GM19238 (cell line): ENCODE measurements around the gene ALOXE3.
A peak's percentile ranks its signal among the peaks of the same experiment; 100 is the strongest.

Source experiments
- DNase-seq: peaks from one replicate; pipeline ENCODE4 v3.0.0; 2011; ENCODE audit warnings: low spot score; ENCODE audit not compliant: insufficient read length

ALOXE3 gene

DNA sequence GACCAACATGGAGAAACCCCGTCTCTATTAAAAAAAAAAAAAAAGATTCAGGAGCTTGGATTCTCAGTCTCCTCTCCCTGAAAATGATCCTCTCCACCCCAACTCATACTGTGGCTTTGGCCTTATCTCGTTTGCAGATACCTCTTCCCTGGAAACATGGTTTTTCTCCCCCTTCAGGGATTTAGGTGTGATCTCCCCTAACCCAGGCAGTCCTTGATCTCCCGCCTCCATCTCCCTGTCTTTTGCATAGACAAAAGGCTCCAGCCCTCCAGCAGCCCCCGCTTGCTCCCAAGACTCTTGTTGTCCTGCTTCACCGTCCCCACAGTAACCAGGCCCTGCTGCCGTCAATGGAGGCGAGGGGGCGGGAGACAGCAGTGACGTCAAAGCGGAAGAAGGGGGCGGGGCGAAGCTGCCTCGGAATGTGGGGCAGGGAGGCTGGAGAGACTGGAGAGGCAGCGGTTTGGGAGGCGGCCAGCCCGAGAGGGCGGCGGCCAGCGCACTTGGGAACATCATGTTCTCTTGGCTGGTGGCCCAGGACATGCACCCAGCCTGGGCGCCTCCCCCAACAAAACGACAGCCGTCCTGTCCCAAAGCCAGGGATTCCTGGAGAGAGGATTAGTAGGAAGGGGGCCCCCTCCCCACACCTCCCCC lies 35.8 kb upstream of the ALOXE3 start:
- no peak for DNase-seq

DNA sequence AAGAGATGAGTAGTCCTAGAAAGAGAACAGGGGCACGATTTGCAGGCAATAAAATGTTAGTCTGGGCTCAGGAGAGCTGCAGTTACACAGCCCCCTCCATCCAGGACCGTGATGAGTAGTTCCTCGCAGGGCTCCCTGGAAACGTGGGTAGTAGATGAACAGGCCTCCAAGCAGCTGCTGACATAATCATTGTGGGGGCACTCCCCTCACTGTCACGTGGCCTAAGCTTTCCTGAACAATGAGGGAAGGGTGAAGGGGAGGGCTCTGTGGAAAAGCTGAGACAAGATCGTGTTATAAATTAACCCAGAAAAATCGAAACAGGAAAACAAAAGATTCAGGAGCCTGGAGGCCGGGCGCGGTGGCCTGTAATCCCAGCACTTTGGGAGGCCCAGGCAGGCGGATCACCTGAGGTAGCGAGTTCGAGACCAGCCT lies 35.2 kb upstream of the ALOXE3 start:
- DNase-seq, result no peak

DNA sequence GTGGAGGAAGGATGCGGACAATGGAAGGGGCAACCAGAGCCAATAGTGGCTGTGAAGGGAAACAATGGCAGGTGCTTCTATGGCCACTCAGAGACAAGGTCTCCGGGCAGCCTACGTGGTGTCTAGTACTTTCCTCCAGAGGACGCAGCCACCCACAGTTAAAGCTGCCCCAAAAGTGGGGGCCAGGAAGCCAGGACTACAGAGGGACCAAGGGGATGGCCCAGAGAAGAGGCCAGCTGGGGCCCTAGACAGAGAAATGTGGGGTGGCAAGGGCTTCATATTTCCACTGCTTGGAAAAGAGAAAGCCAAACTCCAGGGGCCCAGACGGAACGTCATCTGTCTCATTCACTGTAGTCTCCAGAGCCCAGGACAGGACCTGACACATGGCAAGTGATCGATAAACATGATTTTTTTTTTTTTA lies 34.7 kb upstream of the ALOXE3 start:
- no peak for DNase-seq

DNA sequence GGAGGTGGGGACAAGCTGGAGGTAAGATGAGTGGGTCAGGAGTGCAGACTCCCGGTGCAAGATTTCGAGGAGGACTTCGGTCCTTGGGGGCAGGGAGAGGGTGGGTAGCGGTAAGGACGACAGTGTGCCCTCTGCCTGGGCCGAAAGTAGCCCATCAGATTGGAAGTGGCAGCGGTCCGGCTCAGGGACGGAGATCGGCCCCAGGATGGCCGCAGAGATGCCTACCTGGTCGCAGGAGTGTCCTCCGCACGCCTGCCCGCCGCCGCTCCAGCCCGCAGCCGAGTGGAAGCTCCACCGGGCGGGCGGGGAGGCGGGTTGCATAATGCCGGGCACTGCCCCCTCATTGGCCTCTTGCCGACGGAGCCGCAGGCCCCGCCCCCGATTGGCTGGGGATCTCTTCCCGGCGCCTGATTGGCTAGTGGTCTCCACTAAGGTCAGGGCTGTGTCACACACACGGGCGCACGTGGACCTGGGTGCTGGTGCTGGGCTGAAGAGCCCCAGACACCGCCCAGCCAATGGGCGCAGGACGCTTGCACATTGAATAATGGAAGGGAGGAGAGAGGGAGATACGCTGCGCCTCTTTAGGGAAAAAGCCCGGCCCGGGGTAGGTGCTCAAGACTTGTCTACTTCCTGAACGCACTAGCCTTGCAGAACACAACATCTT lies 33.9 kb upstream of the ALOXE3 start, which contains the start of gene PER1:
PER1 (minus strand) TSS at position 293 of the 664 bp plus-strand sequence. CDS start 1,698 bp downstream, outside the sequence.
- peak; percentile 77 for DNase-seq

DNA sequence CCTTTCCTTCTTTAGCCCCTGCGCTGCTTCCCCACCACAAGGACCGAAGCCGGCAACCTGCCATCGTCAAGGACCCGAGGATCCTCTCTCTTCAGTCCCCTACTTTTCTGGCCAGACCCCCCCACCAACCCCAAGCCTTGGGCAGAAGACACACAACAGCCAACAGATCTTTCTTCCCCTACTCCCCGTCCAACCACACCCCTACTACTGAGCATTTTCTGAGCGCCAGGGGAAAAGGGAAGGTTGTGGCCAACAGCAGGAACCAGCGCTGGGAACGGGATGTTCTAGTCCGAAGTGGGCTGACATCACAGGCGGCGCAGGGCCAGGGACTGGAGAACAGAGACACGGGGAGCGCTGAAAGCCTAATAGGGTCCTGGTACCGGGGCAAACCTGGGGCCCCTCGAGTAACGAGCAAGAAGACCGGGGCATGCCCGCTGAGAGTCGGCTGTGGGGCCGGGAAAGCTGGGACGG lies 33.4 kb upstream of the ALOXE3 start:
- no peak for DNase-seq

DNA sequence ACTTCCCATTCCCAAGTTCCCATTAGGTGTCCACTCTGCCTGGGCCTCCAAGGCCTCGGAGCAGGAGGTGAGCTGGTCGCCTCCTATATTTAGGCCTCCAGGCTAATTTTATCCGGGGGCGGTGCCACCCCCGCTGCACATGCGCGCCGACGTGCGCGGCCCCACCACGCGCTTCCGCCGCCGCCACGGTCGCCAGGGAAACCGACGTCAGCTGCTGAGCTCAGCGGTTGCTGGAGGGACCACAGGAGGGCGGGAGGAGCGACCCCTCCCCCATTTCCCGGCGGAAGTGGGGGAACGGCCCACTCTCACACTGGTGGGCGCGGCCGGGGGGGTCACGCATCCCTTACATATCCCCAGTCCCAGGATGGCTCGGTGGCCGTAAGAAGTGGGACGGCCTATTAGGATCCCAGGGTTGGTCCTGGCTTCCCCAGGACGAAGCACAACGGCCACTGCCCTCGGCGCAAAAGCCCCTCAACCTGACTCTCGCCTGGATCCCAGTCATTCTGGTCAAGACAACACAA lies 32.9 kb upstream of the ALOXE3 start:
- peak; percentile 84 for DNase-seq

DNA sequence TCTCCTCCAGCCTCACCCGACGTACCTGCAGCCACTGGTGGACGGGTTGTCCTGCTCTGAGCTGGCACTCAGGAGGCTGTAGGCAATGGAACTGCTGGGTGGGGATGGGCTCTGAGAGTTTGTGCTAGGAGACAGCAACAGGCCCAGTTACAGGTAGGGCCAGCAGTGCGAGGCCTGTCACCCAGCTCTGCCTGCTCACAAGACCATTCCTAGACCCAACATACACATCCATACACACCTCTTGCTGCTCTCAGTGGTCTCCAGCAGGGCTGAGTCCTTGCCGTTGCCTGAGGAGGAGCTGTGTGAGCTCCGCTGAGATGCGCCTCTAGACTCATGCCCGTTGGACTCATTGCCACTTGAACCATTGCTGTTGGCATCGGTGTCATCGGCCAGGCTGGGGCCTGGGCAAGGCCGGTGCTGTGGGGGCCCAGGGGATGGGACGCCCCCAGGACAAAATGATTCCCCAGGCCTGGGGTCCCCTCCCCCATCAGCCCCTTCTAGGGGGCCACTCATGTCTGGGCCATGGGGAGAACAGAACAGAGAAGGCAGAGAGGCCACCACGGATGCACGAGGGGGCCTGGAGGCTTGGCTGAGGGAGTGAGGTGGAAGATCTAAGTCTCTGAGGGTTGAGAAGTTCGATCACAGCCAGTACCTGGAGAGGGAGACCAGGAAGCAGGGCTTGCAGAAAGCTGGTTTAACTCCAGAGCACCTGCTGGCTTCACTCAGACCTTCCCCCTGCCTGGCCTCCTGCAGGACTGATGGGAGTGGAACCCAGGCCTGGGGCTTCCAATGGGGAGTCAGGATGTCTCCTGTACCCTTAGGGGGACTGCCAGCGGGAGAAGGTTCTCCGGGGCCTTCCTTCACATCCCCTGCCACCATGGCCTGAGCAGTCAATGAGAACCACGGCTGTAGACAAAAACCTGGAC lies 32.1 kb upstream of the ALOXE3 start:
- DNase-seq, result no peak

DNA sequence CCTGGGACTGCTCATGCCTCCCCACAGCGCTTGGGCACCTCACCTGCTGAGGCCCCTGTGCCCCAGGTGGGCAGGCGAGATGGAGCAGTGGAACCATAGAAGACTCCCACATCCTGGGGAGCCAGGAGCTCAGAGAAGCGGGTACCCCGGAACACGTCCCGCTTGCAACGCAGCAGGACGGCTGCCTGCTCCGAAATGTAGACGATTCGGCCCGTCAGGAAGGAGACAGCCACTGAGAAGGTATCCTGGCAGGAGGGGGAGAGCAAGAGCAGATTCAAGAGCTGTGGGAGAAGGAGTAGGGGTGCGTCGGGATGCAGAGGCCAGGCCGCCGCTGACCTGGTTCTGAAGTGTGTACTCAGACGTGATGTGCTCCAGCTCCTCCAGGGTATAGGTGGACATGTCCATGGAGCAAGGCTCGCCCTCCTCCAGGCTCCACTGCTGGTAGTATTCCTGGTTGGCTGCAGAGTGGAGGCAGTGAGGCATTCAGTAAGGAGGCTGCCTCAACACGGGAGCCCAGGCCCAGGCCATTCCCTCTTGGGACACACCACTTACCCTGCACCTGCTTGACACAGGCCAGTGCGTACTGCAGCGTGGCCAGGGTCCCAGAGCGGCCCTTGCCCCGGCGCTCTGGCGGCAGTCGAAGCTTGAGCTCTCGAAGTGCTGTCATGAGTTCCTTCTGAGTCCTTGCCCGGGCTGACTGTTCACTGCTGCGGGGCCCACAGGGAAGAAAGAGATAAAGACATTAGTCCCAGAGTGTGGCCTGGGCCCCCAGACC lies 31.3 kb upstream of the ALOXE3 start:
- no peak for DNase-seq

DNA sequence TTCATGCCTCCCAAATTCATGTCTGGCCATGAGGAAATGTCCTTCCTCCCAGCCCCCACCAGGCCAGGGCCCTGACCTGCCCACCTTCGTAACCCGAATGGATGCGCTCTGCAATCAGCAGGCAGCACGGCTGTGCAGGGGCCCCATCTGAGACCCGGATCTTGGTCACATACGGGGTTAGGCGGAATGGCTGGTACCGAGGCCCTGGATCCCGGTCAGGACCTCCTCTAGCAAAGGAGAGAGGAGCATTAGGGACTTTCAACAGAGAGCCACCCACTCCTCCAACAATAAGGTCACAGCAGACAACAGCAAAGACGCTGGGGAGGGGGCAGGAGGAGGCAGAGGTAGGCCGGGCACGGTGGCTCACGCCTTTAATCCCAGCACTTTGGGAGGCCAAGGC lies 30.2 kb upstream of the ALOXE3 start:
- DNase-seq, result no peak

DNA sequence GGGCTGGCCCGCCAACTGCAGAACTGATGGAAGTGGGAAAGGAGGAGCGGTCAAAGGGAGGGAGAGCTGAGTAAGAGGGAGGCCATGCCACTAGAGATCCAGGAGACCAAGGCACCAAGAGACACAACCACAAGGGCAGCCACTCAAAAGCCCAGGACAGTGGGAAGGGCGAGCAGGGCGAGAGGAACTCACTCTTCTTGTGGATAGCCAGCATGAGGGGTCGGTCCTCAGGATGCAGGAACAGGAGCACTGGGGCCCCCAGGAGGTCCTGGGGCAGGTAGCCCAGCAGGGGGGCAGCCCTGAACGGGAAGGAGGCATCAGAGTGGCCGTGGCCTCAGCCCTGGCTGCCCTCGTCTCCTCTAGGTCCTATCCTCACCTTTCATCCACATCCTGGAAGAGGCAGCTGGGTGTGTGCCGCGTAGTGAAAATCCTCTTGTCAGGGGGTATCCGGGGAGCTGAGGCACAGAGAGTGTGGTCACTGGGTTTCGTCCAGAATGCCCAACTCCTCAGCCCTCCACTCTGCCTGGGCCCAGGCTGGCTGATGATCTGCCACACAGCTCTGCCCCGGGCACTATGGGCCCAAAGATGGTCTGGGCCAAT lies 29.6 kb upstream of the ALOXE3 start:
- DNase-seq, result no peak

DNA sequence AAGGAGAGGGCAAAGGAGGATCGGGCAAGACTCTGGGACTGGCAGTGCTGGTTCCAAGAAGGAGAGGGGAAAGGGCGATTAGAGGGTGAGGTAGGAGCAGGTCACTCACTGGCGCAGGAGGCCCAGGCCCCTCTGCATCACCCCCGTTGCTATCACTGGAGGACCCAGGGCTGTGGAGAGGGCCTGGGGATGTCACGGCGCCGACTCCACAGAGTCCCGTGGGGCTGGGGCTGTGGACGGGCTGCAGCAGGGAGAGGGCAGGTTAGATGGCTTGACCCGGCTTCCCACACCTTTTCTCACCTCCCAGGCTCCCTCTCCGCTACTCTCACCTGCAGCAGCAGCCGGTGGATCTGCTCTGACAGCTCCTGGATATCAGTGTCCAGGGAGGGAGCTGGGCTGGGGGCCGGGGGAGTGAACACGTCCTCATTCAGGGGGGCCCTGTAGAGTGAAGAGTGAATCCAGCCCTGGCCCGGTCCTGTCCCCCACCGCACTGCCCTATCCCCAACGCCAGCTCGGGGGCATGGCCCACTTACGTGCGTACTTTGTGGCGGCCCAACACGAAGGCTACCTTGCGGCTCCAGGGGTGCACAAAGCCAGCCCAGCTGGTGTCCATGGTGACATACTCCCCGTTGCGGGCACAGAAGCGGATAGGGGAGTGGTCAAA lies 29.0 kb upstream of the ALOXE3 start:
- no peak for DNase-seq

DNA sequence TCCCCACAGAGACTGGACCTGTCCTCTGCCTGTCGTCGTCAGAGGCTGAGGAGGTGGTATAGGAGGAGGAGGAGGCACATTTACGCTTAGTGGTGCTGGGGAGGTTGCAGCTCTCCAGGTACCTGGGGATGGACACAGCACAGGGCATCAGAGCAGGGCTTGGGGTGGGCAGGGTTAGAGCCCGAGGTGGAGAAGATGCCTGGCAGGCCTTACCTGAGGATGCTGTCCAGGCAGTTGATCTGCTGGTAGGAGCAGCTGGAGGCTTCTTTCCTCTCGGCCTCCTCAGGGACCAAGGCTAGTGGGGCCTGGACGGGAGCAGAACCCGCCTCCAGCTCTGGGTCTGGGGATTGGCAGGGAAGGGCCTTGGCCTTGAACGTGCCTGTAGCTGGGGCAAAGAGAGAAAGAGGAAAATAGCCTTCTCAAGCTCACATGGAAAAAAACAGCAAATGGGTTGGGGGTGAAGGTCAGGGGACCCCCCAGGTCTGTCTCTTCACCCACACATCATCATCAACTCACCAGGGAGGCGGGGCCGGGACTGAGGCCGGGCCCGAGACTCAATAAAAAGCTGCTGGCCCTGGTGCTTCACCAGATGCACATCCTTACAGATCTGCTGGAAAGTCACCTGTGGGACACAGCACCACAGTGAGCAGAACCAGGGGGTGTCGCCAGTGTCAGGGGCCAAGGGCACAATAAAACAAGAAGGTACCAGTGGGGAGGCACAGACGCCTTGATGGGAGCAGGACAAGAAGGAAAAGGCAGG lies 28.2 kb upstream of the ALOXE3 start:
- no peak for DNase-seq

DNA sequence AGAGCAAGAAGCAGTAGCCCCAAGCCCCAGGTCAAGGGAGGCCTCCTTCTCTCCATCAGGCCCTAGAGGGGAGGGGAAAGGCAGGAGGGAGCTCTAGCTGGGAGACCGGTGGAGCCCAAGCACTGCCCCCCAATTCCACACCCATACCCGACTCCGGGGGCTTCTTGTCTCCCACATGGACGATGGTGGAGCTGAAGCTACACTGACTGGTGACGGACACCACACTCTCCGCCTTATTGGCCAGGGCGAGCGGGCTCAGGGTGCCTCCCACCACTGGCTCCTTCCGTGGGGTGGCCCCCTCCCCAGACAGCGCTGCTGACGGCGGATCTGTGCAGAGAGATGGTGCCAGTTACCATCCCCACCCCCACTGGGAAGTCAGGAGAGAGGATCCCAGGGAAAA lies 27.5 kb upstream of the ALOXE3 start:
- DNase-seq, result no peak

DNA sequence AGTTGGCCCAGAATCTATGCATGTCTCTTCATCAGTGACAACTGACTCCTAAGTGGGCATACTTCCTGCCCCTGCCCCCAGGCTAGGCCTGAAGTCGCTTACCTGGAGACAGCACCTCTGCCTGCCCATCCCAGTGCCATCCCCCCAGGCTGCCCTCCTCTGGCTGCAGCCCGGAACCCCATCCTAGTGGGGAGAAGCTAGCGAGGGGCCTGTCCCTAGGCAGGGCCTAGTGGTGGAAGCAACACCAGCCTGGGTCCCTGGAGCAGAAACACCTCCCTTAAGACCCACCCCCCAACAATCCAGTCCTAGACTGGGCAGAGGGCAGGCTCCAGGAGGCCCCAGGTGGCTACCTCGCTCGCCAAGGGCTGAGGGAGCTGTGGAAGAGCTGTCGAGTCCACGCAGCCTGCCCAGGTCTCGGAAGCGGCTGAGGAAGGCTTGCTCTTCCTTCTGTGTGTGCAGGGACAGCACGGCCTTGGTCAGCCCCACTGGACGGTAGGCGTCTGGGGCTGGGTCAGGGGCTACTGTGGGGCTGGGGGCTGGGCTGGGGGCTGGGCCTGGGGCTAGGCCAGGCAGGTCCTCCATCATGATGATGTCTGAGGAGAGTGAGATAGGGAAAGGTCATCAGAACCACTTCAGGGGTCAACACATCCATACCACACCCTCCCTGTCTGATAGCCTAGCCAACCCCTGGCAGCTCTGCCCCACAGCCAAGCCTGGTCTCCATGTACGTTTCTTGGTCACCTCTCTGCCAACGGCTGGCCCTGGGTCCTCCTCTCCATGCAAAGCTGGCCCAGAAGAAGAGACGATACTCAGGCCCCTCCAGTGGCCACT lies 26.3 kb upstream of the ALOXE3 start:
- no peak for DNase-seq

DNA sequence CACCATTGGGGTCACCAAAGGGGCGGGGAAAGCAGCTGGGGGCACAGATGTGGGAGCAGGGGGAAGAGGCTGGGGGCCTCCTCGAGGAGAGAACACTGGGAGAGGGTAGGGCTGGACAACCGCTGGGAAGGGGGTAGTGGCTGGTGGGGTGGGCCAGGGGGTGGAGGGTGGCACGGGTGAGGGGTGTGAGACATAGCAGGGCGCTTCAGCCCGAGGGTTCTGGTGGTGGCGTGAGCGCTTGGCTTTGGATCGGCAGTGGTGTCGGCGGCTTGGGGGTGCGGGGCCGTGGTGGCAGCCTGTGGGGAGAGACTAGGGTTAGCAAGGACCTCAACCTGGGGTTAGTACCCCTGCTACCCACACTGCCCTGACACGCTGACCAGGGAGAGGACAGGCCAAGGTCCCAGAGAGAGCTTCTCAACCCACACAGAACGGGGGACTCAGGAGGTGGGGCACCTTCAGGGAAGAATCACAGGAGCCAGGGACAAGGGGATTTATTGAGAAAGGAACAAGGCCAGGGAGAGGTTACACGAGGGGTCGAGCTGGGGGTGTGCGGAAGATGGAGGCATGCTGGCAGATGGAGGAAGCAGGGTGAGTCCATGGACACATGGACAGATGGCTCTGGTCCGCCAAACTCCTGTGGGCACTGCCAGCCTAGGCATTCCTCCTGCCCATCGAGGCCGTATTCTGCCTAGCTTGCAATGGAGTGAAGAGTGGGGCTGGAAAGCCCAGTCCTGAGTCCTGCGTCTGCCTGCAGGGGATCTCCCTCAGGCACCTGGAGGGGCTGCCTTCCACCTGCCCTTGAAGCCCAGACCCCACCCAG lies 25.5 kb upstream of the ALOXE3 start:
- no peak for DNase-seq

DNA sequence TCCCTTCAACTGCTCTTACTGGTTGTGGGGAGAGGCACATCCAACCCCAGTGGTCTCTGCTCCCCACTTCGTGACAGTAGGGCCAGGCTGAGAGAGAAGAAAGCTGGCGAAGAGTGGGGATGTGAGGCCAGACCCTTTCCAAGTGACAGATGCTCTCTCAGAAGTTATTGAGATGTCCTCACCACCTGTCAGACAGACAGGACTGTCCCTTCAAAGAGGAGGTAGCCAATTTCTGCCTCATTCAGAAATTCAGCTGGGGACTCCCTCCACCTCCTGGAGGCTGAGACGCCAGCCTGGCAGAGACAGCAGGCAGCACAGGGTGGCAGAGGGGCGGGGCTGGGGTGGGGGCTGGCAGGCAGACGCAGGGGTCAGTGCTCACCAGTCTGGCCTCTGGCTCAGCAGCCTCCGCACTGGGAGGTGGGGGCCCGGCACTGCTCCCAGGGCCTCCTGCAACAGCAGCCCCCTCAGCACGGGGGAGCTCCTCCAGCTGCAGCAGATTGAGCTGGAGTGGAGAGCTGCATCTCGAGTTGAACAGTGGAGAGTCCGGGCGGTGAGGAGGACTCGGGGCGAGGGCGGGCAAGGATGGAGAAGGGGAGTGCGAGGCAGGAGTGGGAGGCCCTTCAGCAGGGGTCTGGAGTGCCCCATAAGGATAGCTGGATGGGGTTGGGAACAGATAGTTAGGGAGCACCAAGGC lies 24.7 kb upstream of the ALOXE3 start:
- DNase-seq, result no peak
